Measurements from ENCODE around the gene BANF2.

GRCh38 chr20:17749626-17749977 lies 49.8 kb downstream of the BANF2 start:
- TF ChIP-seq, protein P1, sequence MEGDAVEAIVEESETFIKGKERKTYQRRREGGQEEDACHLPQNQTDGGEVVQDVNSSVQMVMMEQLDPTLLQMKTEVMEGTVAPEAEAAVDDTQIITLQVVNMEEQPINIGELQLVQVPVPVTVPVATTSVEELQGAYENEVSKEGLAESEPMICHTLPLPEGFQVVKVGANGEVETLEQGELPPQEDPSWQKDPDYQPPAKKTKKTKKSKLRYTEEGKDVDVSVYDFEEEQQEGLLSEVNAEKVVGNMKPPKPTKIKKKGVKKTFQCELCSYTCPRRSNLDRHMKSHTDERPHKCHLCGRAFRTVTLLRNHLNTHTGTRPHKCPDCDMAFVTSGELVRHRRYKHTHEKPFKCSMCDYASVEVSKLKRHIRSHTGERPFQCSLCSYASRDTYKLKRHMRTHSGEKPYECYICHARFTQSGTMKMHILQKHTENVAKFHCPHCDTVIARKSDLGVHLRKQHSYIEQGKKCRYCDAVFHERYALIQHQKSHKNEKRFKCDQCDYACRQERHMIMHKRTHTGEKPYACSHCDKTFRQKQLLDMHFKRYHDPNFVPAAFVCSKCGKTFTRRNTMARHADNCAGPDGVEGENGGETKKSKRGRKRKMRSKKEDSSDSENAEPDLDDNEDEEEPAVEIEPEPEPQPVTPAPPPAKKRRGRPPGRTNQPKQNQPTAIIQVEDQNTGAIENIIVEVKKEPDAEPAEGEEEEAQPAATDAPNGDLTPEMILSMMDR (IDR thresholded peaks at IDR 0.05; ENCODE audit: low read depth, low read length, missing input control), result no peak
- no peak for TF ChIP-seq YY1 (IDR thresholded peaks at IDR 0.05)
- TF ChIP-seq, protein P2, sequence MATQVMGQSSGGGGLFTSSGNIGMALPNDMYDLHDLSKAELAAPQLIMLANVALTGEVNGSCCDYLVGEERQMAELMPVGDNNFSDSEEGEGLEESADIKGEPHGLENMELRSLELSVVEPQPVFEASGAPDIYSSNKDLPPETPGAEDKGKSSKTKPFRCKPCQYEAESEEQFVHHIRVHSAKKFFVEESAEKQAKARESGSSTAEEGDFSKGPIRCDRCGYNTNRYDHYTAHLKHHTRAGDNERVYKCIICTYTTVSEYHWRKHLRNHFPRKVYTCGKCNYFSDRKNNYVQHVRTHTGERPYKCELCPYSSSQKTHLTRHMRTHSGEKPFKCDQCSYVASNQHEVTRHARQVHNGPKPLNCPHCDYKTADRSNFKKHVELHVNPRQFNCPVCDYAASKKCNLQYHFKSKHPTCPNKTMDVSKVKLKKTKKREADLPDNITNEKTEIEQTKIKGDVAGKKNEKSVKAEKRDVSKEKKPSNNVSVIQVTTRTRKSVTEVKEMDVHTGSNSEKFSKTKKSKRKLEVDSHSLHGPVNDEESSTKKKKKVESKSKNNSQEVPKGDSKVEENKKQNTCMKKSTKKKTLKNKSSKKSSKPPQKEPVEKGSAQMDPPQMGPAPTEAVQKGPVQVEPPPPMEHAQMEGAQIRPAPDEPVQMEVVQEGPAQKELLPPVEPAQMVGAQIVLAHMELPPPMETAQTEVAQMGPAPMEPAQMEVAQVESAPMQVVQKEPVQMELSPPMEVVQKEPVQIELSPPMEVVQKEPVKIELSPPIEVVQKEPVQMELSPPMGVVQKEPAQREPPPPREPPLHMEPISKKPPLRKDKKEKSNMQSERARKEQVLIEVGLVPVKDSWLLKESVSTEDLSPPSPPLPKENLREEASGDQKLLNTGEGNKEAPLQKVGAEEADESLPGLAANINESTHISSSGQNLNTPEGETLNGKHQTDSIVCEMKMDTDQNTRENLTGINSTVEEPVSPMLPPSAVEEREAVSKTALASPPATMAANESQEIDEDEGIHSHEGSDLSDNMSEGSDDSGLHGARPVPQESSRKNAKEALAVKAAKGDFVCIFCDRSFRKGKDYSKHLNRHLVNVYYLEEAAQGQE (IDR thresholded peaks at IDR 0.05), result no peak
- no peak for TF ChIP-seq ATF3 (IDR thresholded peaks at IDR 0.05)
- TF ChIP-seq TAF1 (conservative IDR thresholded peaks at IDR 0.05), result no peak
- no peak for TF ChIP-seq GABPA (IDR thresholded peaks at IDR 0.05 in 1 of 2, conservative IDR thresholded peaks at IDR 0.05 in 1 of 2)
- TF ChIP-seq JUND (IDR thresholded peaks at IDR 0.05), result no peak

All from liver (tissue), 3 donors.